ENCODE data around the gene UNCX.

The UNCX gene

DNA sequence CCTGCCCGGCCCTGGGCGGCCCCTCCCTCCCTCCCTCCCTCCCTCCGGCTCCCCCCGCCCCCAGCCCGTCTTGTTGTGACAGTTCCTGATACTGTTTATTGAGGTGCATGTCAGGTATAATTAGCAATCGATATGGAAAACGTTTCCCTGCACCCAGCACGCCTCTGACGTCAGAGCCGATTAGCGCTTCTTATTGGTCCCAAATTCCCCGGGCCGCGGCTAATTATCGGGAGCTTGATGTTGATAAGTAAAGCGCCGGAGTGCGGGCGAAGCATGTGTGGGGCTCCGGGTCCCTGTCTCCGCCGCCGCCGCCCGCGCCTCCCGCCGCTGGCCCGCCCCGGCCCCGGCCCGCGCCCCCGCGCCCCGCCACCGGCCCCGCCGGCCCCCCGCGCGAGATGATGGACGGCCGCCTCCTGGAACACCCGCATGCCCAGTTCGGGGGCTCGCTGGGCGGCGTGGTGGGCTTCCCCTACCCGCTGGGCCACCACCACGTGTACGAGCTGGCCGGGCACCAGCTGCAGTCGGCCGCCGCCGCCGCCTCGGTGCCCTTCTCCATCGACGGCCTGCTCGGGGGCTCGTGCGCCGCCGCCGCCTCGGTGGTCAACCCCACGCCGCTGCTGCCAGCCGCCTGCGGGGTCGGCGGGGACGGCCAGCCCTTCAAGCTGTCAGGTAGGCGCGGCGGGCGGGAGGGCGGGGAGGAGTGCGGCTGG, at the start of gene UNCX:
Gene UNCX (plus strand): TSS at position 250 of the 710 bp plus-strand sequence. CDS start 146 bp downstream, at position 396.
- Histone ChIP-seq H3K27ac (no peak within 1 kb of the TSS), H3K36me3 (replicated peaks) (no peaks in the 10 kb centered on the region), H3K27me3 (replicated peaks) (peaks cover 72% of the 10 kb centered on the region), H3K4me3 (ENCODE audit: low read depth, low read length) (no peak within 1 kb of the TSS)
- TF ChIP-seq, protein P1, sequence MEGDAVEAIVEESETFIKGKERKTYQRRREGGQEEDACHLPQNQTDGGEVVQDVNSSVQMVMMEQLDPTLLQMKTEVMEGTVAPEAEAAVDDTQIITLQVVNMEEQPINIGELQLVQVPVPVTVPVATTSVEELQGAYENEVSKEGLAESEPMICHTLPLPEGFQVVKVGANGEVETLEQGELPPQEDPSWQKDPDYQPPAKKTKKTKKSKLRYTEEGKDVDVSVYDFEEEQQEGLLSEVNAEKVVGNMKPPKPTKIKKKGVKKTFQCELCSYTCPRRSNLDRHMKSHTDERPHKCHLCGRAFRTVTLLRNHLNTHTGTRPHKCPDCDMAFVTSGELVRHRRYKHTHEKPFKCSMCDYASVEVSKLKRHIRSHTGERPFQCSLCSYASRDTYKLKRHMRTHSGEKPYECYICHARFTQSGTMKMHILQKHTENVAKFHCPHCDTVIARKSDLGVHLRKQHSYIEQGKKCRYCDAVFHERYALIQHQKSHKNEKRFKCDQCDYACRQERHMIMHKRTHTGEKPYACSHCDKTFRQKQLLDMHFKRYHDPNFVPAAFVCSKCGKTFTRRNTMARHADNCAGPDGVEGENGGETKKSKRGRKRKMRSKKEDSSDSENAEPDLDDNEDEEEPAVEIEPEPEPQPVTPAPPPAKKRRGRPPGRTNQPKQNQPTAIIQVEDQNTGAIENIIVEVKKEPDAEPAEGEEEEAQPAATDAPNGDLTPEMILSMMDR (IDR thresholded peaks at IDR 0.05; ENCODE audit: low read depth, low read length, missing control alignments) = no peak
- in situ Hi-C loops (cut with HindIII; ENCODE audit: low pct_ligation_motif_present, low sequenced_read_pairs) = no loop called here
- DNase-seq = no peak

DNA sequence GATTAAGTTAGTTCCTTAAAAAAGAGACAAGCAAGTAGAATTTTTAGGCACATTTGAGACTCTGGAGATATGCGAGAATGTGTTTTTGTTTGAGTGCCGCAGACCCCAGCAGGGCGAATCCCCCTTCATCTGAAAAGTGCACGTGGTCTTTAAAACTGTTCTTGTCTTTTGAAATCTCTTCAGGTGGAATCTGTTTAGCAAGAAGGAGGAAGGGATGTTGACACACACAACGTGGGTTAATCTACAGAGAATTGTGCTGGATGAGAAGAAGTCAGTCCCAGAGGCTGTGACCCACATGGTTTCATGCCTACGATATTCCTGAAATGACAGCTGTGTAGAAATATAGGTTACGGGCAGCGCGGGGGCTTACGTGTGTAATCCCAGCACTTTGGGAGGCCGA, 45.5 kb upstream of the UNCX start:
- peaks cover 3% of the 10 kb centered on the region for H3K27me3 ChIP-seq (replicated peaks)
- DNase-seq = no peak
- in situ Hi-C loops (cut with HindIII; ENCODE audit: low pct_ligation_motif_present, low sequenced_read_pairs) = no loop called here
- TF ChIP-seq, protein P1 (IDR thresholded peaks at IDR 0.05; ENCODE audit: low read depth, low read length, missing control alignments) = no peak
- H3K36me3 ChIP-seq (replicated peaks) = no peaks in the 10 kb centered on the region
- no peak overlapping the region for H3K27ac ChIP-seq
- no peak overlapping the region for H3K4me3 ChIP-seq (ENCODE audit: low read depth, low read length)

DNA sequence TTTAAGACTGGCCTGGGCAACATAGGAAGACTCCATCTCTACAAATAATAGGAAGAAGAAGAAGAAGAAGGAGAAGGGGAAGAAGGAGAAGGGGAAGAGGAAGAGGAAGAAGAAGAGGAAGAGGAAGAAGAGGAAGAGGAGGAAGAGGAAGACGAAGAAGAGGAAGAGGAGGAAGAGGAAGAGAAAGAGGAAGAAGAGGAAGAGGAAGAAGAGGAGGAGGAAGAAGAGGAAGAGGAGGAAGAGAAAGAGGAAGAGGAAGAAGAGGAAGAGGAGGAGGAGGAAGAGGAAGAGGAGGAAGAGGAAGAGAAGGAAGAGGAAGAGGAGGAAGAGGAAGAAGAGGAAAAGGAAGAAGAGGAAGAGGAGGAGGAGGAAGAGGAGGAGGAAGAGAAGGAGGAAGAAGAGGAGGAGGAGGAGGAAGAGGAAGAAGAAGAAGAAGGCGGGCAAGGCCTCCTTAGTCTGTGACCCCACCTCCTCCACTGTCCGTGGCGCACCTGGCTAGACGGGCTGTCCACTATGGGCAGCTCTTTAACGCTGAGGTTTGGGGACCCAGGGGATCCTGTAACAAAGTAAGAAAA, 43.9 kb upstream of the UNCX start:
- Histone ChIP-seq H3K4me3 (ENCODE audit: low read depth, low read length) (no peak overlapping the region), H3K27ac (no peak overlapping the region), H3K36me3 (replicated peaks) (no peaks in the 10 kb centered on the region), H3K27me3 (replicated peaks) (peaks cover 3% of the 10 kb centered on the region)
- in situ Hi-C loops (cut with HindIII; ENCODE audit: low pct_ligation_motif_present, low sequenced_read_pairs) = no loop called here
- no peak for DNase-seq
- TF ChIP-seq, protein P1 (IDR thresholded peaks at IDR 0.05; ENCODE audit: low read depth, low read length, missing control alignments) = no peak

DNA sequence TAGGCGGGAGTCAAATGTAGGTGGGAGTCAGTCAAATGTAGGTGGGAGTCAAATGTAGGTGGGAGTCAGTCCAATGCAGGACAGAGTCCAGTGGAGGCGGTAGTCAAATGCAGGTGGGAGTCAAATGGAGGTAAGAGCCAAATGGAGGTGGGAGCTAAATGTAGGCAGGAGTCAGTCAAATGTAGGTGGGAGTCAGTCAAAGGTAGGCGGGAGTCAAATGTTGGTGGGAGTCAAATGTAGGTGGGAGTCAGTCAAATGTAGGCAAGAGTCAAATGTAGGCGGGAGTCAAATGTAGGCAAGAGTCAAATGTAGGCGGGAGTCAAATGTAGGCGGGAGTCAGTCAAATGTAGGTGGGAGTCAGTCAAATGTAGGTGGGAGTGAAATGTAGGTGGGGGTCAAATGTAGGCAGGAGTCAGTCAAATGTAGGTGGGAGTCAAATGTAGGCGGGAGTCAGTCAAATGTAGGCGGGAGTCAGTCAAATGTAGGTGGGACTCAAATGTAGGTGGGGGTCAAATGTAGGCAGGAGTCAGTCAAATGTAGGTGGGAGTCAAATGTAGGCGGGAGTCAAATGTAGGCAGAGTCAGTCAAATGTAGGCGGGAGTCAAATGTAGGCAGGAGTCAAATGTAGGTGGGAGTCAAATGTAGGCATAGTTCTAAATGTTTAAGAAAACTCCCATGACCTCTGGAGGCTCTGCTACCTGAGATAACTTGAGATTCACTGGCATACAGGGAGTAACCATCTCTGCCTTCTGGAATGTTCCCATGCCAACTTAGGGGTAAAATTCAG, 42.5 kb upstream of the UNCX start:
- no peak overlapping the region for H3K4me3 ChIP-seq (ENCODE audit: low read depth, low read length)
- in situ Hi-C loops (cut with HindIII; ENCODE audit: low pct_ligation_motif_present, low sequenced_read_pairs) = no loop called here
- H3K36me3 ChIP-seq (replicated peaks) = no peaks in the 10 kb centered on the region
- no peak for DNase-seq
- peaks cover 4% of the 10 kb centered on the region for H3K27me3 ChIP-seq (replicated peaks)
- TF ChIP-seq, protein P1 (IDR thresholded peaks at IDR 0.05; ENCODE audit: low read depth, low read length, missing control alignments) = no peak
- no peak overlapping the region for H3K27ac ChIP-seq

DNA sequence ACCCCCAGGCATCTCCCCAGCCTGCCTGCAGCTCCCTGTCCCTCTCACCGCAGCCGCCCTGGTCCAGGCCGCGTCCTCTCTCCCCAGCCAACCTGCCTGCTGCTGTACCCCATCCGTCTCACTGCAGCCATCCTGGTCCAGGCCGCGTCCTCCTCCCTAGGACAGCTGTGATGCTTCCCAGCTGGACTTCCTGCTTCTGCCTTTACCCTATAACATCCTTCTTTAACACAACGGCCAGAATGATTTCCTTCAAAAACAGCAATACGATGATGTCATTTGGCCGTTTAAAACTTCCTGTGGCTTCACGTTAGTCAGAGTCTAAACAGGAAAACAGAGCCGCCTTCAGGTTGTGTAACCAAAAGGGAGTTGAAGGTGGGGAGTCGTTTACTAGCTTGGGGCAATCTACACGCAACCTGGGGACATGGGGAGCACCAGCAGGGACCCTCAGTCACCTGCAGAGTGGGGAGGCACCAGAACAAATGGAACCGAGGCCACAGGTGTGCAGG, 40.4 kb upstream of the UNCX start:
- TF ChIP-seq, protein P1 (IDR thresholded peaks at IDR 0.05; ENCODE audit: low read depth, low read length, missing control alignments) = no peak
- Histone ChIP-seq H3K27ac (no peak overlapping the region), H3K36me3 (replicated peaks) (no peaks in the 10 kb centered on the region), H3K27me3 (replicated peaks) (peaks cover 2% of the 10 kb centered on the region), H3K4me3 (ENCODE audit: low read depth, low read length) (no peak overlapping the region)
- DNase-seq = peak; percentile 71
- in situ Hi-C loops (cut with HindIII; ENCODE audit: low pct_ligation_motif_present, low sequenced_read_pairs) = no loop called here

Measured in brain microvascular endothelial cell (primary cell).